ENCODE measurements around the gene SIGLEC1. TPM values are rescaled to one million over a fixed set of nuclear protein-coding genes. Genes with fewer than 3 reads are reported as not detected.

The SIGLEC1 gene
- total and polyA plus RNA-seq, 10 of the 15 experiments (the other 5 are each of a cell fraction or from before 2014, with no cell fraction given): 0.05 TPM; not detected in 9

DNA sequence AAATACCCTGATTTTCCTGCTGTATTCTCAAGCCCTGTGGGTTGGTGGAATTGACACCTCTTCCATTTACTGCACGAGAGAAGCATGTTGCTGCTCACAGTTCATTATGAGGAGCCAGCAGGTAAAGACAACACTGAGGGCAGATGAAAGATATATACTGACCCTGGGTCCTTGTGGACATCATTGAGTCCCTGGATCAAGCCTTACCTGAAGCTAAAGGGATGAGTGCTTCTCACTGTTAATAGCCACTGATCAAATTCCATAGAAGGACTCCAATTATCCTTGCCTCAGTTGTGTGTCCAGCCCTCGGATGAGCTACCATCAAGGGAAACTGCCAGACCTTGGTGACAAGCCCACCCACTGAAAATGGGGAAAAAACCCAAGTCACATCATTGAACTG lies 7.7 kb upstream of the SIGLEC1 start (continued):
- TF ChIP-seq, protein P1, sequence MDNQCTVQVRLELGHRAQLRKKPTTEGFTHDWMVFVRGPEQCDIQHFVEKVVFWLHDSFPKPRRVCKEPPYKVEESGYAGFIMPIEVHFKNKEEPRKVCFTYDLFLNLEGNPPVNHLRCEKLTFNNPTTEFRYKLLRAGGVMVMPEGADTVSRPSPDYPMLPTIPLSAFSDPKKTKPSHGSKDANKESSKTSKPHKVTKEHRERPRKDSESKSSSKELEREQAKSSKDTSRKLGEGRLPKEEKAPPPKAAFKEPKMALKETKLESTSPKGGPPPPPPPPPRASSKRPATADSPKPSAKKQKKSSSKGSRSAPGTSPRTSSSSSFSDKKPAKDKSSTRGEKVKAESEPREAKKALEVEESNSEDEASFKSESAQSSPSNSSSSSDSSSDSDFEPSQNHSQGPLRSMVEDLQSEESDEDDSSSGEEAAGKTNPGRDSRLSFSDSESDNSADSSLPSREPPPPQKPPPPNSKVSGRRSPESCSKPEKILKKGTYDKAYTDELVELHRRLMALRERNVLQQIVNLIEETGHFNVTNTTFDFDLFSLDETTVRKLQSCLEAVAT (IDR thresholded peaks at IDR 0.05): no peak
- TF ChIP-seq, protein P2, sequence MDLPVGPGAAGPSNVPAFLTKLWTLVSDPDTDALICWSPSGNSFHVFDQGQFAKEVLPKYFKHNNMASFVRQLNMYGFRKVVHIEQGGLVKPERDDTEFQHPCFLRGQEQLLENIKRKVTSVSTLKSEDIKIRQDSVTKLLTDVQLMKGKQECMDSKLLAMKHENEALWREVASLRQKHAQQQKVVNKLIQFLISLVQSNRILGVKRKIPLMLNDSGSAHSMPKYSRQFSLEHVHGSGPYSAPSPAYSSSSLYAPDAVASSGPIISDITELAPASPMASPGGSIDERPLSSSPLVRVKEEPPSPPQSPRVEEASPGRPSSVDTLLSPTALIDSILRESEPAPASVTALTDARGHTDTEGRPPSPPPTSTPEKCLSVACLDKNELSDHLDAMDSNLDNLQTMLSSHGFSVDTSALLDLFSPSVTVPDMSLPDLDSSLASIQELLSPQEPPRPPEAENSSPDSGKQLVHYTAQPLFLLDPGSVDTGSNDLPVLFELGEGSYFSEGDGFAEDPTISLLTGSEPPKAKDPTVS (IDR thresholded peaks at IDR 0.05; ENCODE audit: low read depth, low read length): no peak
- no peak for TF ChIP-seq BACH1 (IDR thresholded peaks at IDR 0.05; ENCODE audit: borderline replicate concordance)
- TF ChIP-seq RCOR1 (conservative IDR thresholded peaks at IDR 0.05; ENCODE audit: low read depth, low read length): no peak
- no peak for TF ChIP-seq CBFB (IDR thresholded peaks at IDR 0.05; ENCODE audit: low read depth)
- TF ChIP-seq CHD4 (IDR thresholded peaks at IDR 0.05): no peak

DNA sequence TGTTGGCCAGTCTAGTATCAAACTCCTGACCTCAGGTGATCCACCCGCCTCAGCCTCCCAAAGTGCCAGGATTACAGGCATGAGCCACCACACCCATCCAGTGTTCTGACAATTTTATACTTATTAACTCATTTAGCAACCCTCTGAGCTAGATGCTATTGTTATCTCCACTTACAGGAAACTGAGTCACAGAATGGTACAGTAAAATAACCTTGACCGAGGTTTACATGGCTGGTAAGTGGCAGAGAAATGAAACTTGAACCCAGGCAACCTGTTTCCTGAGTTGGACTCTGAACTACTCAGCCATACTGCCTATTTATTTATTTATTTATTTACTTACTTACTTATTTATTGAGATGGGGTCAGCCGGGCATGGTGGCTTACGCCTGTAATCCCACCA lies 6.6 kb upstream of the SIGLEC1 start:
- WGBS (ENCODE audit: insufficient coverage, insufficient replicate concordance, low lambda C conversion rate, missing lambda C conversion rate): 58% methylated on average over 4 of the region's 4 CpGs
- in situ Hi-C loops (cut with MboI): no loop called here
- TF ChIP-seq CREB1 (IDR thresholded peaks at IDR 0.05; ENCODE audit: low read depth): no peak
- no peak for TF ChIP-seq PAX8 (IDR thresholded peaks at IDR 0.05)
- TF ChIP-seq, protein P3, sequence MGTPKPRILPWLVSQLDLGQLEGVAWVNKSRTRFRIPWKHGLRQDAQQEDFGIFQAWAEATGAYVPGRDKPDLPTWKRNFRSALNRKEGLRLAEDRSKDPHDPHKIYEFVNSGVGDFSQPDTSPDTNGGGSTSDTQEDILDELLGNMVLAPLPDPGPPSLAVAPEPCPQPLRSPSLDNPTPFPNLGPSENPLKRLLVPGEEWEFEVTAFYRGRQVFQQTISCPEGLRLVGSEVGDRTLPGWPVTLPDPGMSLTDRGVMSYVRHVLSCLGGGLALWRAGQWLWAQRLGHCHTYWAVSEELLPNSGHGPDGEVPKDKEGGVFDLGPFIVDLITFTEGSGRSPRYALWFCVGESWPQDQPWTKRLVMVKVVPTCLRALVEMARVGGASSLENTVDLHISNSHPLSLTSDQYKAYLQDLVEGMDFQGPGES (IDR thresholded peaks at IDR 0.05): no peak
- TF ChIP-seq, protein P4, sequence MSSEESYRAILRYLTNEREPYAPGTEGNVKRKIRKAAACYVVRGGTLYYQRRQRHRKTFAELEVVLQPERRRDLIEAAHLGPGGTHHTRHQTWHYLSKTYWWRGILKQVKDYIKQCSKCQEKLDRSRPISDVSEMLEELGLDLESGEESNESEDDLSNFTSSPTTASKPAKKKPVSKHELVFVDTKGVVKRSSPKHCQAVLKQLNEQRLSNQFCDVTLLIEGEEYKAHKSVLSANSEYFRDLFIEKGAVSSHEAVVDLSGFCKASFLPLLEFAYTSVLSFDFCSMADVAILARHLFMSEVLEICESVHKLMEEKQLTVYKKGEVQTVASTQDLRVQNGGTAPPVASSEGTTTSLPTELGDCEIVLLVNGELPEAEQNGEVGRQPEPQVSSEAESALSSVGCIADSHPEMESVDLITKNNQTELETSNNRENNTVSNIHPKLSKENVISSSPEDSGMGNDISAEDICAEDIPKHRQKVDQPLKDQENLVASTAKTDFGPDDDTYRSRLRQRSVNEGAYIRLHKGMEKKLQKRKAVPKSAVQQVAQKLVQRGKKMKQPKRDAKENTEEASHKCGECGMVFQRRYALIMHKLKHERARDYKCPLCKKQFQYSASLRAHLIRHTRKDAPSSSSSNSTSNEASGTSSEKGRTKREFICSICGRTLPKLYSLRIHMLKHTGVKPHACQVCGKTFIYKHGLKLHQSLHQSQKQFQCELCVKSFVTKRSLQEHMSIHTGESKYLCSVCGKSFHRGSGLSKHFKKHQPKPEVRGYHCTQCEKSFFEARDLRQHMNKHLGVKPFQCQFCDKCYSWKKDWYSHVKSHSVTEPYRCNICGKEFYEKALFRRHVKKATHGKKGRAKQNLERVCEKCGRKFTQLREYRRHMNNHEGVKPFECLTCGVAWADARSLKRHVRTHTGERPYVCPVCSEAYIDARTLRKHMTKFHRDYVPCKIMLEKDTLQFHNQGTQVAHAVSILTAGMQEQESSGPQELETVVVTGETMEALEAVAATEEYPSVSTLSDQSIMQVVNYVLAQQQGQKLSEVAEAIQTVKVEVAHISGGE (CRISPR knock-in tag; IDR thresholded peaks at IDR 0.05): no peak
- TF ChIP-seq, protein P5, sequence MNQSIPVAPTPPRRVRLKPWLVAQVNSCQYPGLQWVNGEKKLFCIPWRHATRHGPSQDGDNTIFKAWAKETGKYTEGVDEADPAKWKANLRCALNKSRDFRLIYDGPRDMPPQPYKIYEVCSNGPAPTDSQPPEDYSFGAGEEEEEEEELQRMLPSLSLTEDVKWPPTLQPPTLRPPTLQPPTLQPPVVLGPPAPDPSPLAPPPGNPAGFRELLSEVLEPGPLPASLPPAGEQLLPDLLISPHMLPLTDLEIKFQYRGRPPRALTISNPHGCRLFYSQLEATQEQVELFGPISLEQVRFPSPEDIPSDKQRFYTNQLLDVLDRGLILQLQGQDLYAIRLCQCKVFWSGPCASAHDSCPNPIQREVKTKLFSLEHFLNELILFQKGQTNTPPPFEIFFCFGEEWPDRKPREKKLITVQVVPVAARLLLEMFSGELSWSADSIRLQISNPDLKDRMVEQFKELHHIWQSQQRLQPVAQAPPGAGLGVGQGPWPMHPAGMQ (IDR thresholded peaks at IDR 0.05; ENCODE audit: borderline replicate concordance): no peak
- TF ChIP-seq MTA2 (IDR thresholded peaks at IDR 0.05; ENCODE audit: low read depth): no peak
- TF ChIP-seq TCF7 (IDR thresholded peaks at IDR 0.05; ENCODE audit: borderline replicate concordance): no peak
- no peak for TF ChIP-seq RELA (IDR thresholded peaks at IDR 0.05; ENCODE audit: borderline replicate concordance, partially characterized antibody)

More for the DNA sequence above, 6.6 kb upstream of the SIGLEC1 start:
- BruUV-seq (replicated peaks): no TSS peak
- Histone ChIP-seq H3K4me1 (ENCODE audit: control insufficient read depth, insufficient read depth, low read length) (peaks cover 15% of the 10 kb centered on the region), H3K27me3 (replicated peaks in 1 of 2; ENCODE audit: control insufficient read depth in 2 of 2, insufficient read depth in 2 of 2, low read length in 1 of 2) (no peaks in the 10 kb centered on the region), H3K4me2 (ENCODE audit: control insufficient read depth, insufficient read depth) (no peak overlapping the region), H3K4me3 (no peak overlapping the region), H2AFZ (ENCODE audit: control insufficient read depth, low read depth, low read length) (no peak overlapping the region), H3K79me2 (ENCODE audit: control insufficient read depth, insufficient read depth, low read length) (no peaks in the 10 kb centered on the region), H3K27ac (ENCODE audit: control insufficient read depth, insufficient read depth) (no peak overlapping the region), H3K9ac (ENCODE audit: control insufficient read depth, insufficient read depth, low read length) (no peak overlapping the region), H3K9me3 (replicated peaks; ENCODE audit: control insufficient read depth, insufficient read depth, low read length) (no peaks in the 10 kb centered on the region), H3K36me3 (ENCODE audit: control insufficient read depth in 2 of 2, insufficient read depth in 2 of 2, low read length in 1 of 2) (no peaks in the 10 kb centered on the region), H4K20me1 (ENCODE audit: control insufficient read depth, insufficient read depth) (no peaks in the 10 kb centered on the region)
- RAD21 ChIA-PET (ENCODE audit: unreplicated experiment): no interaction called here
- POLR2A ChIA-PET: no interaction called here
- intact Hi-C loops (cut with micrococcal nuclease; ENCODE audit: unreplicated experiment): loop anchor here (5.0 to 10.0 kb wide), 3 partner anchors 48 to 136 kb away; partner anchors contain the start of genes ADISSP and SPEF1
- DNase-seq (ENCODE audit: low read depth, low spot score) (no peak), FAIRE-seq (no peak), ATAC-seq (no peak)
- CTCF ChIA-PET: interaction anchor here (0.6 to 3.2 kb wide), 4 partner anchors 8 to 135 kb away, joined by 3 to 21 read pairs (median 5); no protein-coding TSS in a partner anchor
- SMC1A ChIA-PET (ENCODE audit: uncharacterized antibody, unreplicated experiment): interaction anchor here (1.0 kb wide), 1 partner anchor 353 kb away, joined by 3 read pairs; no protein-coding TSS in a partner anchor
